H9 (cell line): ENCODE data around the gene CNBD2. TPM values are rescaled to one million over a fixed set of nuclear protein-coding genes. Genes with fewer than 3 reads are reported as not detected.

ENCODE experiments used
- DNase-seq: peaks from one replicate; pipeline ENCODE4 v3.0.0-alpha.2; 2017
- H2AFZ ChIP-seq: one replicate; pipeline ENCODE4 v1.6.1; 2013; ENCODE audit warnings: mild to moderate bottlenecking, low read length, control low read depth, moderate library complexity
- H2AK5ac ChIP-seq: 2 replicates; pipeline ENCODE4 v1.6.1; 2013; ENCODE audit warnings: low read length, control low read depth, mixed read lengths; ENCODE audit not compliant: insufficient read length
- H2BK120ac ChIP-seq: one replicate; pipeline ENCODE4 v1.6.1; 2013; ENCODE audit warnings: low read depth, mild to moderate bottlenecking, low read length, control low read depth, inconsistent platforms; ENCODE audit not compliant: poor library complexity, severe bottlenecking
- H2BK12ac ChIP-seq: 2 replicates; pipeline ENCODE4 v1.6.1; 2013; ENCODE audit warnings: low read length, control low read depth, mixed read lengths, low read depth; ENCODE audit not compliant: insufficient read length
- H2BK15ac ChIP-seq: 2 replicates; pipeline ENCODE4 v1.6.1; 2013; ENCODE audit warnings: low read depth, low read length, control low read depth
- H2BK20ac ChIP-seq: one replicate; pipeline ENCODE4 v1.6.1; 2013; ENCODE audit warnings: low read depth, mild to moderate bottlenecking, low read length, control low read depth, inconsistent platforms; ENCODE audit not compliant: poor library complexity, severe bottlenecking
- H2BK5ac ChIP-seq: 2 replicates; pipeline ENCODE4 v1.6.1; 2013; ENCODE audit warnings: low read length, control low read depth, mixed read lengths; ENCODE audit not compliant: insufficient read length
- H3K14ac ChIP-seq: 2 replicates; pipeline ENCODE4 v1.6.1; 2013; ENCODE audit warnings: low read length, control low read depth; ENCODE audit not compliant: insufficient read depth
- H3K18ac ChIP-seq: 2 replicates; pipeline ENCODE4 v1.6.1; 2013; ENCODE audit warnings: low read depth, mild to moderate bottlenecking, mixed read lengths, low read length, control low read depth; ENCODE audit not compliant: insufficient read length
- H3K23ac ChIP-seq: 2 replicates; pipeline ENCODE4 v1.6.1; 2013; ENCODE audit warnings: low read length, control low read depth, mixed read lengths, low read depth; ENCODE audit not compliant: insufficient read length
- H3K23me2 ChIP-seq: 2 replicates; pipeline ENCODE4 v1.6.1; 2013; ENCODE audit warnings: low read depth, mild to moderate bottlenecking, mixed read lengths, low read length, control low read depth; ENCODE audit not compliant: insufficient read length, poor library complexity, severe bottlenecking
- H3K27ac ChIP-seq: 2 replicates; pipeline ENCODE4 v1.5.1; 2013; ENCODE audit warnings: low read length, control low read depth, mixed read lengths, low read depth; ENCODE audit not compliant: insufficient read length
- H3K27me3 ChIP-seq: 2 replicates; pipeline ENCODE4 v1.6.1; 2013; ENCODE audit warnings: low read length, control low read depth, inconsistent platforms; ENCODE audit not compliant: insufficient read depth
- H3K4ac ChIP-seq: 2 replicates; pipeline ENCODE4 v1.6.1; 2013; ENCODE audit warnings: low read depth, mild to moderate bottlenecking, control low read depth, inconsistent platforms, low read length, moderate library complexity
- H3K4me1 ChIP-seq: 2 replicates; pipeline ENCODE4 v1.6.1; 2013; ENCODE audit warnings: low read length, control low read depth, inconsistent platforms; ENCODE audit not compliant: insufficient read depth
- H3K4me2 ChIP-seq: 2 replicates; pipeline ENCODE4 v1.6.1; 2013; ENCODE audit warnings: low read length, control low read depth, mixed read lengths; ENCODE audit not compliant: insufficient read length, insufficient read depth
- H3K56ac ChIP-seq: 2 replicates; pipeline ENCODE4 v1.6.1; 2013; ENCODE audit warnings: low read depth, mild to moderate bottlenecking, mixed read lengths, low read length, control low read depth; ENCODE audit not compliant: insufficient read length
- H3K79me1 ChIP-seq: 2 replicates; pipeline ENCODE4 v1.6.1; 2013; ENCODE audit warnings: low read depth, mild to moderate bottlenecking, moderate library complexity, low read length, control low read depth, inconsistent platforms; ENCODE audit not compliant: insufficient read depth, poor library complexity, severe bottlenecking
- H3K79me2 ChIP-seq: 2 replicates; pipeline ENCODE4 v1.6.1; 2013; ENCODE audit warnings: low read length, control low read depth, inconsistent platforms; ENCODE audit not compliant: insufficient read depth
- H3K9ac ChIP-seq: 2 replicates; pipeline ENCODE4 v1.6.1; 2013; ENCODE audit warnings: low read length, control low read depth, mixed read lengths; ENCODE audit not compliant: insufficient read length; ENCODE audit errors: extremely low read depth
- H3K9me3 ChIP-seq: one replicate; pipeline ENCODE4 v1.6.1; 2013; ENCODE audit warnings: low read depth, low read length, inconsistent platforms; ENCODE audit not compliant: control insufficient read depth
- H3T11ph ChIP-seq: one replicate; pipeline ENCODE4 v1.6.1; 2013; ENCODE audit warnings: mild to moderate bottlenecking, low read length, control low read depth, inconsistent platforms
- H4K20me1 ChIP-seq: one replicate; pipeline ENCODE4 v1.6.1; 2013; ENCODE audit not compliant: control insufficient read depth, insufficient read length, insufficient read depth
- H4K5ac ChIP-seq: 2 replicates; pipeline ENCODE4 v1.6.1; 2013; ENCODE audit warnings: low read depth, mild to moderate bottlenecking, mixed read lengths, low read length, control low read depth; ENCODE audit not compliant: insufficient read length
- H4K8ac ChIP-seq: replicated peaks from 2 replicates; pipeline ENCODE4 v1.6.1; 2013; ENCODE audit warnings: low read length, control low read depth, mixed read lengths, low read depth; ENCODE audit not compliant: insufficient read length
- H4K91ac ChIP-seq: 2 replicates; pipeline ENCODE4 v1.6.1; 2013; ENCODE audit warnings: low read depth, mild to moderate bottlenecking, moderate library complexity, mixed read lengths, low read length, control low read depth; ENCODE audit not compliant: insufficient read length
- H3K27ac Mint-ChIP-seq, 3 experiments: 2 replicates in 2 of 3; 3 replicates in 1 of 3; pipeline ENCODE4 v1.8.0; 2020 to 2021; ENCODE audit warnings: mixed read lengths in 3 of 3, mild to moderate bottlenecking in 1 of 3, moderate library complexity in 1 of 3
- H3K27me3 Mint-ChIP-seq: 2 replicates; pipeline ENCODE4 v1.8.0; 2021; ENCODE audit warnings: low read depth, mild to moderate bottlenecking, moderate library complexity, mixed read lengths
- H3K36me3 Mint-ChIP-seq, 3 experiments: 2 replicates in 2 of 3; 3 replicates in 1 of 3; pipeline ENCODE4 v1.8.0; 2020 to 2021; ENCODE audit warnings: low read depth in 3 of 3, mixed read lengths in 3 of 3; ENCODE audit not compliant: insufficient read depth in 1 of 3
- H3K4me1 Mint-ChIP-seq, 2 experiments: 2 replicates each; pipeline ENCODE4 v1.8.0; 2020; ENCODE audit warnings: mixed read lengths in 2 of 2
- H3K4me3 Mint-ChIP-seq, 2 experiments: 2 replicates in 1 of 2; 3 replicates in 1 of 2; pipeline ENCODE4 v1.8.0; 2020 to 2021; ENCODE audit warnings: mild to moderate bottlenecking in 2 of 2, mixed read lengths in 2 of 2, moderate library complexity in 1 of 2
- H3K9me3 Mint-ChIP-seq, 2 experiments: 2 replicates in 1 of 2; 3 replicates in 1 of 2; pipeline ENCODE4 v1.8.0; 2020; ENCODE audit warnings: mild to moderate bottlenecking in 2 of 2, mixed read lengths in 2 of 2, moderate library complexity in 1 of 2
- CTCF ChIP-seq: fragments of 200-600 bp; sonication (generic); conservative IDR thresholded peaks from 3 replicates; pipeline ENCODE4 v1.8.0; 2021; ENCODE audit warnings: antibody characterized with exemption, mild to moderate bottlenecking
- WGBS: extraction: QIAGEN DNeasy Blood & Tissue Kit; methylation state at CpG from one replicate; pipeline ENCODE4 v1.1.7; 2013; ENCODE audit warnings: missing lambda C conversion rate, low lambda C conversion rate, mixed read lengths; ENCODE audit not compliant: insufficient read length; ENCODE audit errors: extremely low coverage; 5-methylcytosine and 5-hydroxymethylcytosine counted together
- long read RNA-seq: library from polyadenylated mRNA; unstranded; transcript quantifications from one replicate; pipeline ENCODE4 v2.0.0, GENCODE V29; 2020
- total RNA-seq: library from RNA; stranded (reverse); gene quantifications from 2 replicates; pipeline ENCODE4 v1.2.1, GENCODE V29; 2021

CNBD2 gene
- 2.3 and 3.1 TPM in 2 replicates for total RNA-seq
- long read RNA-seq, transcript CNBD2-206 (1 exons, 662 nt) = major isoform, 6 of 8 reads
- long read RNA-seq, partial matches to known transcripts = 1 of 8 reads
- long read RNA-seq, other reads (novel, unspliced or antisense) = 1 of 8 reads

- no peak within 1 kb of the TSS for H3T11ph ChIP-seq
- no peak within 1 kb of the TSS for H4K91ac ChIP-seq
- Mint-ChIP-seq H3K4me1 (peaks cover 14 to 15% of the 10 kb centered on the region in 2 experiments), H3K36me3 (no peaks in the 10 kb centered on the region), H3K27ac (no peak within 1 kb of the TSS), H3K27me3 (peaks cover 2% of the 10 kb centered on the region; the same call in 1 of the 2 replicates), H3K4me3 (no peak within 1 kb of the TSS), H3K9me3 (peaks cover 0 to 4% of the 10 kb centered on the region in 2 experiments; a peak in 1 of 5 replicates)
- no peak within 1 kb of the TSS for H2AK5ac ChIP-seq
- TF ChIP-seq CTCF = no peak
- no peaks in the 10 kb centered on the region for H3K79me1 ChIP-seq
- H2BK20ac ChIP-seq = no peak within 1 kb of the TSS
- no peaks in the 10 kb centered on the region for H3K9me3 ChIP-seq
- H3K18ac ChIP-seq = no peak within 1 kb of the TSS
- no peak for DNase-seq
- H3K14ac ChIP-seq = no peak within 1 kb of the TSS
- H2BK5ac ChIP-seq = no peak within 1 kb of the TSS
- no peaks in the 10 kb centered on the region for H3K23me2 ChIP-seq
- no CpG with 5 or more reads among the region's 3 CpGs for WGBS
- no peaks in the 10 kb centered on the region for H3K27me3 ChIP-seq
- H4K5ac ChIP-seq = no peak within 1 kb of the TSS
- H2BK12ac ChIP-seq = no peak within 1 kb of the TSS
- no peak within 1 kb of the TSS for H2BK120ac ChIP-seq
- H3K9ac ChIP-seq = no peak within 1 kb of the TSS
- H4K8ac ChIP-seq = no peak within 1 kb of the TSS
- H4K20me1 ChIP-seq = no peaks in the 10 kb centered on the region
- H2BK15ac ChIP-seq = no peak within 1 kb of the TSS
- no peaks in the 10 kb centered on the region for H3K4me1 ChIP-seq
- no peak within 1 kb of the TSS for H3K4ac ChIP-seq
- no peak within 1 kb of the TSS for H3K27ac ChIP-seq
- no peaks in the 10 kb centered on the region for H3K79me2 ChIP-seq
- H3K56ac ChIP-seq = no peak within 1 kb of the TSS
- H3K4me2 ChIP-seq = no peak within 1 kb of the TSS
- H2AFZ ChIP-seq = no peak within 1 kb of the TSS
- H3K23ac ChIP-seq = no peak within 1 kb of the TSS
These were observed at the start of gene CNBD2 for GRCh38 chr20:35967979-35968640. Gene CNBD2 (plus strand): TSS chr20:35968590. CDS start chr20:35968763, 173 bp downstream.
